HG03045 (cell line): ENCODE results near the gene MAP3K9.

Experiments used
- ATAC-seq: cut with Tn5 transposase; IDR thresholded peaks from one replicate; pipeline ENCODE4 v1.9.1; 2021; ENCODE audit warnings: mild to moderate bottlenecking, moderate library complexity; ENCODE audit not compliant: unreplicated experiment

MAP3K9 gene

DNA sequence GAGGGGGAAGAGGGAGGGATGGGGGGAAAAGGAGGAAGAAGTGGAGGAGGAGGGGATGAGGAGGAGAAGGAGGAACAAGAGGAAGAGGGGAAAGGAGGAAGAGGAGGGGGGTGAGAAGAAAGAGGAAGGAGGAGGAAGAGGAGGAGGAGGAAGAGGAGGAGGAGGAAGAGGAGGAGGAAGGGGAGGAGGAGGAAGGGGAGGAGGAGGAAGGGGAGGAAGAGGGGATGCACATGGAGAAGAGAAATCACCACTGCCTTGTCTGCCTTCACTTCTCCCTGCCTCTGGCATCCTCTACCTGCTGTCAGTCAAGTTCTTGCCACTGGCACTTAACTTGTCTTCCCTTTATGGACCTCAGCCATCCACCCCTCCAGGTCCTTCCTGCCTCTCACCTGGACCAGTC, 107.7 kb downstream of the MAP3K9 start:
- no peak for ATAC-seq

DNA sequence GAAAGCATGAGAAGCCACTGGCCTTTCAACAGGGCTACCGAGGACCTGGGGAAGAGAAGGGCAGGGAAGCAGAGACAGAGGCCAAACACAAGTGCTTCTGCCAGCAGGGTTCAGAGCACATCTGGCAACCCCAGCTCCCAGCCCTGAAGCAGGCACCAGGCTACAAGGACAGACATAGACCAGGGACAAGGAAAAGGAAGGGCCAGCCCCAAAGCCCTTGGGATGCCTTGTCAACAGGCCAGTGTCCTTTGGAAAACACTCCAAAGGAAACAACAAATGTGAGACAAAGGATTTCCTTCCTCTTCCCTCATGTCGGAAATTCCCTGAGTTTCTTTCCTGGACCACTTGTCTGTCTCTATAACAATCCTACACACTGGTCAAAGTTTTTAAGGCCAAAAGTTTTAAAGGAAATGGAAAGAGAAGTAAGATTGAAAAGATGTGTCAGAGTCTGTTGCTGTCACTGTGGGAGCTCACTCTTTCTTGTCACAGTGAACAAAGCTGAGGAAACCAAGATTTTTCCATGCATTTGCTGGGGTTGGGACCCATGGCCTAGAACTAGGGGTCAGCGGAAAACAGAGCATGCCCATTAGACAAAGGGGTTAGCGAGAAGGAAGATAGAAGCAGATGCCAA, 108.2 kb downstream of the MAP3K9 start:
- no peak for ATAC-seq

DNA sequence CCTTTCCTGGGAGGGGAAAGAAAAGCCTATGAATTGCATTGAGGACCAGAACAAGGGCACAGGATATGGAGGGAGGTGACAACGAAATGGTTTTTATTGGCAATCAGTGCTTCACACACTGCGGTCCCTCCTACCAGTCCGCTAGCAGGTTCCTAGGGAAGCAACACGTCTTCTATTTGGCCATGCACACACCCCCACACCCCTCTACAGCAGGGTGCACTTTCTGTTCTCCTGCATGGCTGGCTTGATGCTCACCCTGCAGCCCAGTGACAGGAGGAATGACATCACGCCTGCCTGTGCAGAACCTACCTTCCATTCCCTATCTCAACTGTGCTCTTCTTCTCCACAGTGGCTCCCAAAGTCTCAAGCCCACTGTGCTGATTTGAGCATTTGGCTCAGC, 109.7 kb downstream of the MAP3K9 start:
- ATAC-seq: no peak

DNA sequence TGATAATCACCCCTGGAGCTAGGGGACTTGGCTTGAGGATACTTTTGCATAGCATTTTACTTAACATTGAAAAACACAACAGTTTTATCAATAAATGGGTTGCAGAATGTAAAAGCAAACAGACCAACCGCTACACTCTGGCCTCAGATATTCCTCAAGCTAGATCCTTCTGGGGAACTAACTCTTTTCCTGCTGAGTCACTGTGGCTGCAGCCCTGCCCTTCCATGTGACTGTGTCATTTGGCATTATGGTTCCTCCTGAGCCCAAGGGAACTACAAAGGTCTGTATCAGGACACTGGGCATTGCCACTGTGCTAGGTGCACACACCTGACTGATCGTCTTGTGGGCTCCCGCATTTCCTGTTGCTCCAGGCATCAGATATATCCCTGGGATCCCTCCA, 111.0 kb downstream of the MAP3K9 start:
- ATAC-seq: no peak

DNA sequence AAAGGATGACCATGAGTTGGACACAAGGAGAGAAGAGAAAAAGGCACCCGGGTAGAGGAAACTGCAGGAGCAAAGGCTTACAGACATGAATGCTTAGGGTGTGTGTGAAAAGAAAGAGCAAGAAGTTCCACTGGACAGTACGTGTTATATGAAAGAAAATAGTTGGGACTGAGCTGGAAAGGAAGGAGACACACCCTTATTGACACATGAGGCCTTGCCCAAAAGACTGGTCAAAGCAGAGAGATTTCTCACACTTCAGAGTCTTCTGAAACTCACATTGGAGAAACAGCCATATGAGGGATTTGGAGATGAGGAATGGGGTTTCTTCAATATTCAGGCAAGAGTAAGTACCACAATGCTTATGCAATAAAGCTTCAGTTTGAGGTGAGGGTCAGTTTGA, 111.6 kb downstream of the MAP3K9 start:
- no peak for ATAC-seq

DNA sequence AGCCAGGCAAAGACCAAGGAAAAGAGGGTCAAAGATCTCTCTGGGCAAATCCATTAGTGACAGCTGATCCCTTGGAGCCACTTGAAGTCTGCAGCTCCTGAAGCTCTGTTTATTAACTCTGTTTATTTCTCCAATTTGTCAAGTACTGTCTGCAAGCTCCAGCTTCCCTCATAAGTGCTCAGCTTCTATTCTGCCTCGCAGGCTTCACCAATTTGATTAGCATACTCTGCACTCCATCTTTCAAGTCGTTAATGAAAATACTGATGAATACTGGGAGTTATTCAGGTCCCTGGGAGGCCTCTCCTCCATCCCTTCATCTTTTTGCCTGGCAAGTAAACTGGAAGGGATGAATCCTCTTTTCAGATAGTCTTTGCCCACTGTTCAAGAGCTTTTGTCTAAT, 113.3 kb downstream of the MAP3K9 start:
- ATAC-seq: no peak

DNA sequence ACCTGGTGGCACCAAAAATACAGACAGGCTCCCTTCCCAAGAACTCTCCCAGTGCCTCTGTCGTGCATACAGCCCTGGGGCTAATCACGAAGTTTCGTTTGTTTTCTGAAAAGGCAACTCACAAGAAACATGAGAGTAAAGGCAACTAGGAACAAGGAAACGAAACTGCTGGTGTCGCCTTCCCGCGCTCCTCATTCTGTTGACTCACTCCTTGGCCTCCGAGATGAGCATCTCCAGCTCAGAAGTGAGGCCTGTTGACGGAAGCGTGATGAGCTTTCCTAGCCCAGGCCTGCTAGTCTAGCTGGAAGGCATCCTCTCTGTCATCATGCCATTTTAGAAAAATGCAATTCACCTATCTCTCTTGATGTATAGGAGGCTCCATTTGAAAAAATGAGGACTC, 117.1 kb downstream of the MAP3K9 start:
- ATAC-seq: no peak

DNA sequence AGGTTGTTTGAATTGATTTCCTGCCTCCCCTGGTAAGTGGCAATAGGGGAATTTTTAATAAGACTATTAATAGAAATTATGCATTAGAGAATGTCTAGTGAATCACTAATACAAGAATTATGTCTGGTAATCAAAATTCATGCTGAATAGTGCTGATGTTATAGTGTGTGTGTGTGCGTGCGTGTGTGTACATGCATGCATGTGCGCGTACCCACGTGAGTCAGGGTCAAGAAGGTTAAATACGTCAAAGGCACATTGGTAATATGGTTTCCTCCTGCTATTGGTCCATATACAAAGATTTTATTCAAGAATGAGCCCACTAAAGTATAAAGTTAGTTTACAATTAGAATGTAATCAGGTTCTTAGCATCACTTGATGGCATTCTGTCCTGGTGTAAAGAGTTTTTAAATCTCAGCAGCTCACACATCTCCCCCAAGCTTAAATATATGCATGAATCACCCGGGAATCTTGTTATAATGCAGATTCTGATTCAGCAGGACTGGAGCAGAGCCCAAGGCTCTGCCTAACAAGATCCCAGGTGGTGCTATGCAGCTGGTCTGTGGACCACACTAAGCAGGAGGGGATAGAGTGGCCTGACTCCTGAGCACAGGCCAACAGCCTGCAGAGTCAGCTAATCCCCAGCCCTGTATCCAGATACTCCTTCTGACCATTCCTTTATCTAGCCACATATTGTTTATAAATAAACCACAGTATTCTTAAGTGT, 123.7 kb downstream of the MAP3K9 start:
- no peak for ATAC-seq

DNA sequence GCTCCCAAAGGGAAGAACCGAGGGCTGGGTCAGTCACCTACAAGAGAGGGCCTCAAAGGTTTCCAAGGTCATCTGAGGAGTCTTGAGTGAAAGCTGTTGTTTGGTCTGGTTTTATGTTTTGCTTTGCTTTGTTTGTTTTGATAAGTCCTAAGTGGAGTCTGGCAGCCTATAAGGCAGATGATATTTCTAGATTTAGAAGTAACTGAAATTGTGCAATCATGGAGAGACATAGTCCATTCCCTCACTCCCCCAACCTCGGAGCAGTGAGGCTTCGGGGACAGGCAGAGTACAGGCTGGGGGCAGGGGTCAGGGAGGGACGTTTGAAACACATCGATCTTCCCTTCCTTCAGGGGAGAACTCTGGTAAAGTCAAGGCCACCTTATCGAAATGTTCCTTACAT, 125.3 kb downstream of the MAP3K9 start:
- no peak for ATAC-seq

DNA sequence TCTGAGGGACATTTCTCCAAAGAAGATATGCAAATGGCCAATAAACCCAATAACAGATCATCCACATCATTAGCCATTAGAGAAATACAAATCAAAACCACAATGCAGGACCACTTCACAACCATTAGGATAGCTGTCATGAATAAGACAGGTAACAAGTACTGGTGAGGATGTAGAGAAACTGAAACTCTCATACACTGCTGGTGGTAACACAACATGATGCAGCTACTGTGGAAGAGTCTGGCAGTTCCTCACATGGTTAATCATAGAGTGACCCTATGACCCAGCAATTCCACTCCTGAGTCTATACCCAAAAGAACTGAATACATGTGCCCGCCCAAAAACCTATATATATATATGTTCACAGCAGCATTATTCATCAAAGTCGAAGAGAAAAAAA, 128.6 kb downstream of the MAP3K9 start:
- no peak for ATAC-seq

DNA sequence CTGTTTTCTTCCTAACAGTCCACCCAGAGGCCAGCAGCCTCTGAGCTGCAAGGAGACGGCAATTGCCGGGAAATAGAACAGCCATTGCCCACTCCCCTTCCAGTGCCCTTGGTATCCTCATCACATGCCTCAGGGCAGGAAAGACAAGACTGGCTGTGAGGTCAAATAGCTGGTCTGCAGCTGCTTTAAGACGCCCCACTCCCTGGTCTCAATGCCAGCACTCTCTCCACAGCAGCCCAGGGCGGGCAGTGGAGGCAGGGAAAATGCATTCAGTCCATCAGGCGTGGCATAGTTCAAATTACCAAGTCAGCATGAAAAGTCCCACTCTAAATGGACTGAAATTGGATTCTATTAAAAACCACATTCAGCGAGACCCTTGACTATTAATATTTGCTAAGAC, 132.0 kb downstream of the MAP3K9 start:
- ATAC-seq: no peak
